Activated naive CD4-positive, alpha-beta T cell treated with anti-CD3 and anti-CD28 coated beads, Interleukin-2, amount 10 ng/mL, durations not matched to agents 7 days and 5 days (primary cell): ENCODE data around the gene DBH.

Experiments used
- CTCF ChIA-PET: fragments of 350-600 bp; sonication (Branson Sonifier 250); formaldehyde crosslinking; loops from one replicate; lab custom pipeline; 2021; ENCODE audit warnings: antibody characterized with exemption; lab: Charles Lee
- DNase-seq: peaks from one replicate; pipeline ENCODE4 v3.0.0-alpha.2; 2020
- H3K27ac Mint-ChIP-seq: one replicate; pipeline ENCODE4 v1.8.0; 2021; ENCODE audit warnings: mild to moderate bottlenecking, moderate library complexity, mixed read lengths
- H3K27me3 Mint-ChIP-seq: one replicate; pipeline ENCODE4 v1.8.0; 2021; ENCODE audit warnings: mild to moderate bottlenecking, mixed read lengths
- H3K36me3 Mint-ChIP-seq: one replicate; pipeline ENCODE4 v1.8.0; 2021; ENCODE audit warnings: mixed read lengths
- H3K4me1 Mint-ChIP-seq: one replicate; pipeline ENCODE4 v1.8.0; 2021; ENCODE audit warnings: mixed read lengths
- H3K4me3 Mint-ChIP-seq: one replicate; pipeline ENCODE4 v1.8.0; 2021; ENCODE audit warnings: mild to moderate bottlenecking, moderate library complexity, mixed read lengths
- H3K9me3 Mint-ChIP-seq: one replicate; pipeline ENCODE4 v1.8.0; 2021; ENCODE audit warnings: mixed read lengths

DBH gene

DNA sequence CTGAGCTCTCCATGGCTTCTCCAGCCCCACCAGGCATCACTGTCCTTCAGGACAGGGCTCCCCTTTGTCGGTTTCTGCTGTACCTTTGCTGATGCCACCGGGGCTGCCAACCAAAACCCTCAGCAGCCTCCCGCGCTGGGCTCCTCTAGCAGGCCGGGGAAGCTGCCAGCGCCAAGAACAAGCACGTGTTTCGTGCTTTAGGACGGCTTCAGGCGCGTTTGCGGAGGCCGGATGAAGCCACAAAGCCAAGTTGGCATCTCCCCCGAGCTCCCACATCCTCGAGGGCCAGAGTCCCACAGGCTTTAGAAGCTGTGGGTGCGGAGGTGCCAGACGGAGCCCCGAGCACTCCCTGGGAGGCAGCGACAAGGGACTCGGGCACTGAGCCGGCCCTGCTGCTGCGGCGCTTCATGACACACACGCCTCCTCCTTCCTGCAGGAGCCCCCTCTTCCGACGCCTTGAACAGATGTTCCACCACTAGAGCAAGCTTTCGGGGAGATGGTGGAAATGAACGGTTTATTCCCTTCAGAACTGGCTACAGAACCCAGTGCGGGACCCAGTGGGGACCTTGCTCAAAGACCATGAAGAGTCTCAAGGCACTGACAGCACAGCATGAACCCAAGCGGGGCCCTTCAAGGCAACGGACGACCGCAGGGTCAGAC is 65.3 kb downstream of the DBH start:
- Mint-ChIP-seq H3K27me3 (peaks cover 9% of the 10 kb centered on the region), H3K4me3 (peak overlapping the region; percentile 77), H3K36me3 (peaks cover 2% of the 10 kb centered on the region), H3K27ac (peak overlapping the region; percentile 92), H3K4me1 (peaks cover 53% of the 10 kb centered on the region), H3K9me3 (no peaks in the 10 kb centered on the region)
- CTCF ChIA-PET, result interaction anchor here (0.7 to 2.3 kb wide), 6 partner anchors 13 to 404 kb away, joined by 3 to 9 read pairs (median 3); no protein-coding TSS in a partner anchor
- DNase-seq, result peak; percentile 51

GRCh38 chr9:133701981-133702797 is 66.0 kb downstream of the DBH start:
- peaks cover 47% of the 10 kb centered on the region for H3K4me1 Mint-ChIP-seq
- CTCF ChIA-PET, result interaction anchor here (1.1 to 2.3 kb wide), 4 partner anchors 12 to 24 kb away, joined by 3 to 9 read pairs (median 3); no protein-coding TSS in a partner anchor
- peaks cover 2% of the 10 kb centered on the region for H3K36me3 Mint-ChIP-seq
- H3K9me3 Mint-ChIP-seq, result no peaks in the 10 kb centered on the region
- peak overlapping the region; percentile 92 for H3K27ac Mint-ChIP-seq
- H3K27me3 Mint-ChIP-seq, result peaks cover 12% of the 10 kb centered on the region
- DNase-seq, result peak; percentile 83
- H3K4me3 Mint-ChIP-seq, result peak overlapping the region; percentile 77

DNA sequence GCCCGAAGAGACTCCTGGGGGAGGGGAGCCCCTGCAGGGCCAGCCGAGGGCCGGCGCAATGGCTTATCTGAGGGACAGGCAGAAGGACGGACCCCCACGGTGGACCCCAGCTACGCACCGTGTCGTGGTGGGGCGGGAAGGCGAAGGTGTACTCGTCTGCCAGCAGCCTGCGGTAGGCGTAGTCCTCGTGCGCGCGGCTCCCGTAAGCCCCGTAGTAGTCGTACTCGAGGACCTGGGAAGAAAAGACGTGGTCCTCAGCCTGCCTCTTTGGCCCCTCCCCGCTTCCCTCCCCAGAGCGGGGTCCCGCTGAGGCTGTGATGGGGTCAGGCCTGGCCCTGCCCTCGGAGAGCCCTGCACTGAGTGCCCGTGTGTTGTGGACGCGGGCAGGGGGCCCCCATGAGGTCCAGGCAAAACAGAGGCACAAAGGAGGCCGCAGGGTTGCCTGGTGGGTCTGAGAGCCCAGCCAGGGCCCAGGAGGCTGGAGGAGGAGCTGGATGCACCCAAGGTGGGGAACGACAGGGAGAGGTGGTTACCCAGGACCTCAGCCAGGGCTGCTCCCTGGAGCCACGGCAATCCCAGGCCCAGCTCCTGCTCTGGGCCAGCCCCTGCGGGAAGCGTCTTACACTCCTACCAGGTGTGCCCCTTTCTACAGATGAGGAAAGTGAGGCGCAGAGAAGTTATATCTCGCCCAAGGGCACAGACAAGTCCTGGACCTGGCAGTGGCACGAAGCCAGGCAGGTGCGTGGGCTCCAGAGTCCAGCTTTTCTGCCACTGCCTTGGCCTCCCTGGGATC is 66.8 kb downstream of the DBH start:
- Mint-ChIP-seq H3K36me3 (peaks cover 2% of the 10 kb centered on the region), H3K4me1 (peaks cover 47% of the 10 kb centered on the region), H3K4me3 (peak overlapping the region; percentile 77), H3K27ac (peak overlapping the region; percentile 92), H3K27me3 (peaks cover 20% of the 10 kb centered on the region), H3K9me3 (no peaks in the 10 kb centered on the region)
- DNase-seq, result peak; percentile 19
- CTCF ChIA-PET, result interaction anchor here (0.8 to 2.3 kb wide), 3 partner anchors 11 to 47 kb away, joined by 3 to 9 read pairs (median 3); no protein-coding TSS in a partner anchor

- H3K27me3 Mint-ChIP-seq, result peaks cover 28% of the 10 kb centered on the region
- CTCF ChIA-PET, result interaction anchor here (0.8 kb wide), 1 partner anchor 47 kb away, joined by 3 read pairs; no protein-coding TSS in a partner anchor
- DNase-seq, result peak; percentile 18
- no peaks in the 10 kb centered on the region for H3K36me3 Mint-ChIP-seq
- H3K4me1 Mint-ChIP-seq, result peaks cover 41% of the 10 kb centered on the region
- H3K9me3 Mint-ChIP-seq, result no peaks in the 10 kb centered on the region
- H3K4me3 Mint-ChIP-seq, result no peak overlapping the region
- H3K27ac Mint-ChIP-seq, result peak overlapping the region; percentile 33
Observed at GRCh38 chr9:133703591-133704399, 67.6 kb downstream of the DBH start.

- no peaks in the 10 kb centered on the region for H3K36me3 Mint-ChIP-seq
- CTCF ChIA-PET, result no interaction called here
- peak; percentile 20 for DNase-seq
- H3K4me1 Mint-ChIP-seq, result peaks cover 43% of the 10 kb centered on the region
- H3K27ac Mint-ChIP-seq, result no peak overlapping the region
- H3K4me3 Mint-ChIP-seq, result no peak overlapping the region
- no peaks in the 10 kb centered on the region for H3K9me3 Mint-ChIP-seq
- H3K27me3 Mint-ChIP-seq, result peaks cover 38% of the 10 kb centered on the region
Observed at GRCh38 chr9:133704711-133705181, 68.6 kb downstream of the DBH start.

DNA sequence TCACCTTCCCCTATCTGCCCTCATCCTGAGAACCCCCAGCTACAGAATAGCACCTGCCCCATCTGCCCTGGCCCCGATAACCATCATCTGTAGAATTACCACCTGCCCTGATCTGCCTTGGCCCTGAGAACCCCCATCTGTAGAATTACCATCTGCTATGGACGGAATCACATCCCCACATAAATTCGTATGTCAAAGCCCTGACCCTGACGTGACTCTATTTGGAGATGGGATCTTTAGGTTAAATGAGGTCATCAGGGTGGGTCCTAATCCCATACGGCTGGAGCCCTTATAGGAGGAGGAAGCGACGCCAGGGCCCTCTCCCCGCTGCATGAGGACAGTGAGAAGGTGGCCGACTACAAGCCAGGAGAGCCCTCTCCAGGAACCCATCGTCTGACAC is 69.4 kb downstream of the DBH start:
- no peak overlapping the region for H3K4me3 Mint-ChIP-seq
- CTCF ChIA-PET, result no interaction called here
- H3K36me3 Mint-ChIP-seq, result no peaks in the 10 kb centered on the region
- H3K27me3 Mint-ChIP-seq, result peaks cover 46% of the 10 kb centered on the region
- peaks cover 44% of the 10 kb centered on the region for H3K4me1 Mint-ChIP-seq
- H3K9me3 Mint-ChIP-seq, result no peaks in the 10 kb centered on the region
- no peak for DNase-seq
- H3K27ac Mint-ChIP-seq, result no peak overlapping the region

- no peaks in the 10 kb centered on the region for H3K9me3 Mint-ChIP-seq
- H3K36me3 Mint-ChIP-seq, result no peaks in the 10 kb centered on the region
- CTCF ChIA-PET, result no interaction called here
- peaks cover 35% of the 10 kb centered on the region for H3K4me1 Mint-ChIP-seq
- H3K27ac Mint-ChIP-seq, result no peak overlapping the region
- peaks cover 53% of the 10 kb centered on the region for H3K27me3 Mint-ChIP-seq
- peak; percentile 12 for DNase-seq
- no peak overlapping the region for H3K4me3 Mint-ChIP-seq
Observed at GRCh38 chr9:133706307-133707050, 70.3 kb downstream of the DBH start.

DNA sequence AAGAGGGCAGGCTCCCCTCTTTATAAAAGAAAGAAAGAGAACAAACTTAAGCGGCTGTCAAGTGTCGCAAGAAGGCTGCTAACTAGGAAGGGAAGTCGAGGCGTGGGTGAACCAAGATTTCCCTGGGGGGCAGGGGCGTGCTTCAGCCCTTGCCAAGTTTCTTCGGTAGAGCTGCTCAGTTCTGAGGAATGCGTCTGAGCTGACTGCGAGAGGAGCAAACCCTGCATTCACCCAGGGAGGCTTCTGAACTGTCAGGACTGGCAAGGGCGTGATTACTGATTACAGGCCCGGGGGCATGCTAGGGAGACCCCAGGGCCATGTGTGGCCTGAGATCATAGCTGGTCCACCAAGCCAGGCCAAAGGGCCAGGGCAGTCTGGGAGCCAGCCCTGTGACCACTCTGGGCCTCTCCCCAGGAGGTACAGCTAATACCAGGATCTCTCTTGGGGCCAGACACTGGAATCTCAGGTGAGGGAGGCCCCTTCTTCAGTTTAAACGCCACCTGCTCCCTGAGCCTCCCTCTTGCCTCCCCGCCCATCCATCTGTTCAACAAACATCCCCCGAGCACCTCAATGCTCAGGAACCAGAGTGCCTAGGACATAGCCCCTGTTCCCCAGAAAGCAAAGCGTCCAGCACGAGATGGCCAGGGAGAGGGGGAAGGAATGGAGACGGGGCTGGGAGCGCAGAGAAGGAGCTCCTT is 71.1 kb downstream of the DBH start:
- CTCF ChIA-PET, result interaction anchor here (0.6 kb wide), 1 partner anchor 248 kb away, joined by 4 read pairs; the partner anchor contains the start of gene CACFD1
- Mint-ChIP-seq H3K4me1 (peaks cover 28% of the 10 kb centered on the region), H3K36me3 (no peaks in the 10 kb centered on the region), H3K4me3 (no peak overlapping the region), H3K27ac (no peak overlapping the region), H3K27me3 (peaks cover 54% of the 10 kb centered on the region), H3K9me3 (no peaks in the 10 kb centered on the region)
- peak; percentile 3 for DNase-seq

DNA sequence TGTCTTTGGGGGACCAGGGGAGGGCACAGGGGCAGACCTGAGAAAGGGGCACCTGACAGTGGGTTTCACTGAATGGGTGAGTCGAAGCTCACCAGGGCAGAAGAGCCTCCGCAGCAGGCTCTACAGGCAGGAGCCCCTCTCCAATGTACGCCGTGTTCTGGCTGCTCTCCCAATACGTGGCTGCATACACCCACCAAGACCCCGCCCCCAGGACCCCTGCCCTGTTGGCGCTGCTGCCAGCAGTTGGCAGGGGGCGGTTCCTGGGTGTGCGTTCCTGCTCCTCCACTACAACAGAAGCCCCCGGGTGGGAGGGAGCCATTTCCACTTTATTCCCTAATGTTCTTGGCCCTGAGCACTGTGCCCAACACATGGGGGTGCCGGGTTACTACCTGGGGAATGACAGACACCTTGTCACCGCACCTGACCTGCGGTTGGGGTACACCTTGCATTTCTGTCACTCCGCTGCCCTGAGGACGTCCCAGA is 71.6 kb downstream of the DBH start:
- H3K27ac Mint-ChIP-seq, result no peak overlapping the region
- CTCF ChIA-PET, result interaction anchor here (0.6 kb wide), 1 partner anchor 248 kb away, joined by 4 read pairs; the partner anchor contains the start of gene CACFD1
- no peaks in the 10 kb centered on the region for H3K36me3 Mint-ChIP-seq
- peaks cover 23% of the 10 kb centered on the region for H3K4me1 Mint-ChIP-seq
- H3K9me3 Mint-ChIP-seq, result no peaks in the 10 kb centered on the region
- DNase-seq, result peak; percentile 18
- no peak overlapping the region for H3K4me3 Mint-ChIP-seq
- H3K27me3 Mint-ChIP-seq, result peaks cover 50% of the 10 kb centered on the region

- Mint-ChIP-seq H3K4me1 (peaks cover 20% of the 10 kb centered on the region), H3K27me3 (peaks cover 50% of the 10 kb centered on the region), H3K36me3 (no peaks in the 10 kb centered on the region), H3K4me3 (no peak overlapping the region), H3K9me3 (no peaks in the 10 kb centered on the region), H3K27ac (no peak overlapping the region)
- DNase-seq, result peak; percentile 7
- CTCF ChIA-PET, result no interaction called here
Observed at GRCh38 chr9:133708246-133709014, 72.3 kb downstream of the DBH start.
